Calu3 (cell line): Measurements from ENCODE around the gene JCHAIN. TPM values are rescaled to one million over a fixed set of nuclear protein-coding genes. Genes with fewer than 3 reads are reported as not detected.
A peak's percentile ranks its signal among the peaks of the same experiment; 100 is the strongest.

ENCODE experiments used
- BruUV-seq: library from RNA; stranded (reverse); fragments of 400-500 nt; replicated peaks from 2 replicates; lab custom pipeline; 2021; lab: Mats Ljungman, UMichigan
- CTCF ChIA-PET: fragments of 300-600 bp; sonication (Branson Sonifier 250); formaldehyde crosslinking; loops from one replicate; lab custom pipeline; 2022; ENCODE audit warnings: antibody characterized with exemption; lab: Charles Lee
- DNase-seq: peaks from one replicate; pipeline ENCODE4 v3.0.0; 2022
- H3K27ac Mint-ChIP-seq: one replicate; pipeline ENCODE4 v1.8.0; 2022; ENCODE audit warnings: mixed read lengths; ENCODE audit not compliant: unreplicated experiment
- H3K27me3 Mint-ChIP-seq: one replicate; pipeline ENCODE4 v1.8.0; 2022; ENCODE audit warnings: mixed read lengths; ENCODE audit not compliant: unreplicated experiment
- H3K36me3 Mint-ChIP-seq: one replicate; pipeline ENCODE4 v1.8.0; 2022; ENCODE audit warnings: mild to moderate bottlenecking, moderate library complexity, mixed read lengths; ENCODE audit not compliant: insufficient read depth, unreplicated experiment
- H3K4me1 Mint-ChIP-seq: one replicate; pipeline ENCODE4 v1.8.0; 2022; ENCODE audit warnings: mild to moderate bottlenecking, low read depth, mixed read lengths; ENCODE audit not compliant: unreplicated experiment
- H3K4me3 Mint-ChIP-seq: one replicate; pipeline ENCODE4 v1.8.0; 2022; ENCODE audit warnings: mild to moderate bottlenecking, low read depth, moderate library complexity, mixed read lengths; ENCODE audit not compliant: unreplicated experiment
- H3K9me3 Mint-ChIP-seq: one replicate; pipeline ENCODE4 v1.8.0; 2022; ENCODE audit warnings: low read depth, mixed read lengths; ENCODE audit not compliant: unreplicated experiment
- intact Hi-C: fragments of 100-400 bp; cut with micrococcal nuclease; formaldehyde crosslinking; loops from one replicate; pipeline ENCODE4 v1.10.0; 2022; ENCODE audit not compliant: unreplicated experiment
- total RNA-seq: library from RNA; stranded (reverse); gene quantifications from 2 replicates; pipeline ENCODE4 v1.2.3, GENCODE V29; 2022
- TF ChIP-seq, protein P1 (sequence below): fragments of 200-600 bp; IDR thresholded peaks from one replicate; pipeline ENCODE4 v1.8.0; 2022; ENCODE audit warnings: antibody characterized with exemption; ENCODE audit not compliant: unreplicated experiment

JCHAIN gene
- total RNA-seq, 1 experiment from 2014 or later: not detected

DNA sequence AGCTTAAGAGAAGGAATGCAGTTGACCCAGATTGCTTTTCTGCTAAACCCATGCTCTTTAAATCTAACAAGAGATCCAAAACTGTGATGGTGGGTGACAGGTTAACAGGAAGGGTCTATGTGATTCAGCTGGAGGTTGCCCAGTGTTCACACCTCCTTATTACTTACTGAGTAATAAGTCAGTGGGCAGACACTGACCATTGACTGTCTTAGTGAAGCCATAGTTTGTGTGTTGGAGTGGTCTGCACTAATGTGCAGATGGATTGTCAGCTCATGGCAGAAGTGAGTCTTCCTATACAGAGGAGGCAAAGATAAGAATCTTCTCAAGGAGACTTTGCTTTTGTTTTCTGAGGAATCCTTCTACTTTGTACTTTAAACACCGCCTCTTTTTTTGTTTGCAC lies 40.2 kb upstream of the JCHAIN start:
- no peak for DNase-seq
- H3K27ac Mint-ChIP-seq: peak overlapping the region; percentile 64
- CTCF ChIA-PET: no interaction called here
- TF ChIP-seq, protein P1, sequence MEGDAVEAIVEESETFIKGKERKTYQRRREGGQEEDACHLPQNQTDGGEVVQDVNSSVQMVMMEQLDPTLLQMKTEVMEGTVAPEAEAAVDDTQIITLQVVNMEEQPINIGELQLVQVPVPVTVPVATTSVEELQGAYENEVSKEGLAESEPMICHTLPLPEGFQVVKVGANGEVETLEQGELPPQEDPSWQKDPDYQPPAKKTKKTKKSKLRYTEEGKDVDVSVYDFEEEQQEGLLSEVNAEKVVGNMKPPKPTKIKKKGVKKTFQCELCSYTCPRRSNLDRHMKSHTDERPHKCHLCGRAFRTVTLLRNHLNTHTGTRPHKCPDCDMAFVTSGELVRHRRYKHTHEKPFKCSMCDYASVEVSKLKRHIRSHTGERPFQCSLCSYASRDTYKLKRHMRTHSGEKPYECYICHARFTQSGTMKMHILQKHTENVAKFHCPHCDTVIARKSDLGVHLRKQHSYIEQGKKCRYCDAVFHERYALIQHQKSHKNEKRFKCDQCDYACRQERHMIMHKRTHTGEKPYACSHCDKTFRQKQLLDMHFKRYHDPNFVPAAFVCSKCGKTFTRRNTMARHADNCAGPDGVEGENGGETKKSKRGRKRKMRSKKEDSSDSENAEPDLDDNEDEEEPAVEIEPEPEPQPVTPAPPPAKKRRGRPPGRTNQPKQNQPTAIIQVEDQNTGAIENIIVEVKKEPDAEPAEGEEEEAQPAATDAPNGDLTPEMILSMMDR: no peak
- intact Hi-C loops: loop anchor here (10.0 kb wide), 1 partner anchor 128 kb away; the partner anchor contains the start of gene GRSF1
- H3K9me3 Mint-ChIP-seq: no peaks in the 10 kb centered on the region
- TSS peak; percentile 25 for BruUV-seq
- H3K27me3 Mint-ChIP-seq: no peaks in the 10 kb centered on the region
- peaks cover 22% of the 10 kb centered on the region for H3K36me3 Mint-ChIP-seq
- no peaks in the 10 kb centered on the region for H3K4me1 Mint-ChIP-seq
- peak overlapping the region; percentile 93 for H3K4me3 Mint-ChIP-seq

DNA sequence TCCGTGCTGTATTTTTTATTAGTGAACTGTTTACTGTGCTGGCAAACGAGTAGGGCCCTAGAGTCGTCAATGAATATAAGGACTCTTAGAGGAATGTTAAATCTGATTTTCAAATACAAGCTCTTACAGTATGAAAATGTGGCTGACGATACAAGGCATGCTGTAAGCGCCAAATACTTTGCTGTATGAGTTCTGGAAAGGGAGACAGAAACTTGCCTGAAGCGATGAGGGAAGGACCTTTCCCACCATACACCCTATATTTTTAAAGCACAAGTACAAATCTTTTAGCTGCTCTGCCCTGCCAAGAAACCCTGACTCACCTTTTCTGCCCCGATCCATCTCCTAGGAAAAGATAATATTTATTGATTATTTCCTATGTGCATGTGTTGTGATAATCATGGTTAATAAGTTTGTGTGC lies 39.7 kb upstream of the JCHAIN start:
- Mint-ChIP-seq H3K4me1 (no peaks in the 10 kb centered on the region), H3K27me3 (no peaks in the 10 kb centered on the region), H3K36me3 (peaks cover 22% of the 10 kb centered on the region), H3K4me3 (peak overlapping the region; percentile 93), H3K9me3 (no peaks in the 10 kb centered on the region), H3K27ac (peak overlapping the region; percentile 64)
- CTCF ChIA-PET: no interaction called here
- DNase-seq: no peak
- TF ChIP-seq, protein P1: no peak
- BruUV-seq: no TSS peak
- intact Hi-C loops: loop anchor here (10.0 kb wide), 1 partner anchor 129 kb away; the partner anchor contains the start of gene GRSF1

DNA sequence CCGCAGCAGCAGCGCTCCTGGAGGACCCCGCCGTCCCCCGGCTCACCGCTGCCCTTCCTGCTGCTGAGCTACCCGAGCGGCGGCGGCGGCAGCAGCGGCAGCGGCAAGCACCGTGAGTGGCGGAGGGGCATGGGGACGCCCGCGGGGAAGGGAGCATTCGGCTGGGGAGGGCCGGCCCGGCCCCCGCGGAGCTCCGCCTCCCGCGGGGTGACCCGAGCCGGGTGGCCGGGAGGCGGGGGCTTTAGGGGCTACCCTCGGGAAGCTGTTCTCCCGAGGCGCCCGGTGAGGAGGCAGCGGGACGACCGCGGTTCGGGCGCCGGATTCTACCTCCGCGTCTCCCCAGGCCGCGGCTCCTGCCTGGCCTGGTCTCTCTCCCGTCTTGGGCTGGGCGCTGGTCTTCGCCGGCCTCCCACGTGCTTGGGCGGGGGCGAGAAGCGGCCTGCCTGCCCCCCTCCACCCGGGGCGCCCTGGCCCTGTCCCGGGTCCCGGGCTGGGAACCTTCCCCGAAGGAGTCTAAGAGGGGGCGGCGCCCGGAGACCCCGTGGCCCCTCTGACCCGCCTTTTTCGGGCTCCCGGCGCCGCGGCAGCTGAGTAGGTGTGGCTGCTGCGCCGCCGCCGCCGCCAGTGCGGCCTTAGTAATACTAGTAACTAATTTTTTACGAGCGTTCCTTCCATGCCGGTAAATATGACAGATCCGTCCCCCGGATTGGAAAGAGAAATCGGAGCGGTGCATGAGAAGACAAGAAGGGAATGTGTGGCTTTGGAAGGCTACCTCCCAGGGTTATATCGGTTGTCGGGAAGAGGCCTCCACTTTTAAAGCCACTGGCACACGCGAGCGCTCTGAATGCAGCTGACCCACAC lies 39.1 kb upstream of the JCHAIN start:
- TF ChIP-seq, protein P1: no peak
- intact Hi-C loops: loop anchor here (10.0 kb wide), 1 partner anchor 129 kb away; the partner anchor contains the start of gene GRSF1
- Mint-ChIP-seq H3K36me3 (peaks cover 22% of the 10 kb centered on the region), H3K27ac (peak overlapping the region; percentile 64), H3K27me3 (no peaks in the 10 kb centered on the region), H3K4me3 (peak overlapping the region; percentile 93), H3K9me3 (no peaks in the 10 kb centered on the region), H3K4me1 (no peaks in the 10 kb centered on the region)
- CTCF ChIA-PET: interaction anchor here (0.7 kb wide), 1 partner anchor 32 kb away, joined by 3 read pairs; no protein-coding TSS in a partner anchor
- no TSS peak for BruUV-seq
- peak; percentile 74 for DNase-seq

DNA sequence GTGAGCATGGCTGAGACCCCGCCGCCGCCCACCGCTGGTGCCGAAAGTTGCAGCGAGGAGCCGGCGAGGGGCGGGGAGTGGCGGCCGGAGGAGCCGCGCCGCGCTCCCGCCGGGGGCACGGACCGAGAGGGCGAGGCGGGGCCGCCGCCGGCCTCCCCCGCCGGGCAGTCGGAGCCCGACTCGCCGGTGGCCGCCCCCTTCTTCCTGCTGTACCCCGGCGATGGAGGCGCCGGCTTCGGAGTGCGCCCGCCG lies 38.5 kb upstream of the JCHAIN start:
- CTCF ChIA-PET: no interaction called here
- no TSS peak for BruUV-seq
- peaks cover 22% of the 10 kb centered on the region for H3K36me3 Mint-ChIP-seq
- intact Hi-C loops: loop anchor here (10.0 kb wide), 1 partner anchor 130 kb away; the partner anchor contains the start of gene GRSF1
- H3K27me3 Mint-ChIP-seq: no peaks in the 10 kb centered on the region
- H3K27ac Mint-ChIP-seq: no peak overlapping the region
- H3K4me3 Mint-ChIP-seq: peak overlapping the region; percentile 93
- TF ChIP-seq, protein P1: no peak
- H3K4me1 Mint-ChIP-seq: no peaks in the 10 kb centered on the region
- DNase-seq: no peak
- no peaks in the 10 kb centered on the region for H3K9me3 Mint-ChIP-seq
